ENCODE data around the gene ACER3. TPM values are rescaled to one million over a fixed set of nuclear protein-coding genes. Genes with fewer than 3 reads are reported as not detected.

The ACER3 gene
- total and polyA plus RNA-seq, 4 experiments from 2014 or later = 2.9 to 6.8 (median 5.0) TPM

- H3K36me3 ChIP-seq (ENCODE audit: insufficient read depth, low read length) = no peaks in the 10 kb centered on the region
- no peak overlapping the region for H3K27ac ChIP-seq (ENCODE audit: low read depth, low read length)
- Mint-ChIP-seq H3K27ac (no peak overlapping the region), H3K4me1 (no peaks in the 10 kb centered on the region), H3K36me3 (no peaks in the 10 kb centered on the region), H3K9me3 (no peaks in the 10 kb centered on the region), H3K27me3 (peaks cover 14 to 27% of the 10 kb centered on the region in 2 donors), H3K4me3 (no peak overlapping the region)
- H3K4me1 ChIP-seq (ENCODE audit: insufficient read depth, low read length) = no peaks in the 10 kb centered on the region
- CTCF ChIA-PET (ENCODE audit: partially characterized antibody) = no interaction called here
- no peak overlapping the region for H3K4me3 ChIP-seq (ENCODE audit: low read length in 2 of 2)
- H3K9me3 ChIP-seq (ENCODE audit: control insufficient read depth in 1 of 2, low read length in 2 of 2) = no peaks in the 10 kb centered on the region
- POLR2A ChIA-PET (ENCODE audit: partially characterized antibody) = no interaction called here
- no peaks in the 10 kb centered on the region for H3K27me3 ChIP-seq (ENCODE audit: insufficient read depth, low read length)
- intact Hi-C loops (cut with micrococcal nuclease) = no loop called here
- DNase-seq = no peak
Observed at GRCh38 chr11:76837696-76838677, 22.7 kb upstream of the ACER3 start.

- CTCF ChIA-PET (ENCODE audit: partially characterized antibody) = no interaction called here
- no peak overlapping the region for H3K4me3 Mint-ChIP-seq
Observed at GRCh38 chr11:76838678-76839068, 22.0 kb upstream of the ACER3 start.

DNA sequence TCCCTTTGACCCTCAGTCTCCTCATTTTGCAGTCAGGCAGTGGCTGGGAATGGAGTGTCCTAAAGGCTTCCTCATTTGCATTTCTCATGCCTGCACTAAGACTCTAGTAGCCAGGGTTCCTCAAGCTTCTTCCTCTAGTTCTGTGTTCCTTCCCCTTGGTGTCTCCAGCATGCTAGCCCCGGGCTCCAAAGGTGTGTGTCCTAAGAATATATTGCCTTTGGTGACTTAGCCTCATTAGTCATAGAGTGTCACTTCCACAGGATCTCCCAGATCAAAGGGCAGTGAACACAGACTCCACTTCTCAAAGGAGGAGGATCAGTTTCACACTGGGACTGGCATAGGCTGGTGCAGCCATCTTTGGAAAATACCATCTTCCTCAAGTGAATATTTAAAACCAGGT lies 21.4 kb upstream of the ACER3 start:
- H3K9me3 ChIP-seq (ENCODE audit: control insufficient read depth in 1 of 2, low read length in 2 of 2) = no peaks in the 10 kb centered on the region
- H3K36me3 ChIP-seq (ENCODE audit: insufficient read depth, low read length) = no peaks in the 10 kb centered on the region
- no peaks in the 10 kb centered on the region for H3K4me1 ChIP-seq (ENCODE audit: insufficient read depth, low read length)
- Mint-ChIP-seq H3K36me3 (no peaks in the 10 kb centered on the region), H3K27ac (no peak overlapping the region), H3K9me3 (peaks cover 0 to 3% (median 0%) of the 10 kb centered on the region in 8 donors), H3K4me1 (no peaks in the 10 kb centered on the region), H3K4me3 (no peak overlapping the region), H3K27me3 (peaks cover 18 to 35% of the 10 kb centered on the region in 2 donors)
- no peak overlapping the region for H3K27ac ChIP-seq (ENCODE audit: low read depth, low read length)
- POLR2A ChIA-PET (ENCODE audit: partially characterized antibody) = no interaction called here
- H3K27me3 ChIP-seq (ENCODE audit: insufficient read depth, low read length) = no peaks in the 10 kb centered on the region
- no peak for DNase-seq
- H3K4me3 ChIP-seq (ENCODE audit: low read length in 2 of 2) = no peak overlapping the region
- CTCF ChIA-PET (ENCODE audit: partially characterized antibody) = no interaction called here
- intact Hi-C loops (cut with micrococcal nuclease) = no loop called here

More at GRCh38 chr11:76838678-76839068, 22.0 kb upstream of the ACER3 start:
- Histone ChIP-seq H3K27ac (ENCODE audit: low read depth, low read length) (no peak overlapping the region), H3K9me3 (ENCODE audit: control insufficient read depth in 1 of 2, low read length in 2 of 2) (no peaks in the 10 kb centered on the region), H3K4me3 (ENCODE audit: low read length in 2 of 2) (no peak overlapping the region), H3K36me3 (ENCODE audit: insufficient read depth, low read length) (no peaks in the 10 kb centered on the region), H3K27me3 (ENCODE audit: insufficient read depth, low read length) (no peaks in the 10 kb centered on the region), H3K4me1 (ENCODE audit: insufficient read depth, low read length) (no peaks in the 10 kb centered on the region)
- Mint-ChIP-seq H3K9me3 (peaks cover 0 to 3% (median 0%) of the 10 kb centered on the region in 8 donors), H3K27me3 (peaks cover 16 to 31% of the 10 kb centered on the region in 2 donors), H3K4me1 (no peaks in the 10 kb centered on the region), H3K27ac (no peak overlapping the region), H3K36me3 (no peaks in the 10 kb centered on the region)
- intact Hi-C loops (cut with micrococcal nuclease) = no loop called here
- DNase-seq = no peak
- POLR2A ChIA-PET (ENCODE audit: partially characterized antibody) = no interaction called here

DNA sequence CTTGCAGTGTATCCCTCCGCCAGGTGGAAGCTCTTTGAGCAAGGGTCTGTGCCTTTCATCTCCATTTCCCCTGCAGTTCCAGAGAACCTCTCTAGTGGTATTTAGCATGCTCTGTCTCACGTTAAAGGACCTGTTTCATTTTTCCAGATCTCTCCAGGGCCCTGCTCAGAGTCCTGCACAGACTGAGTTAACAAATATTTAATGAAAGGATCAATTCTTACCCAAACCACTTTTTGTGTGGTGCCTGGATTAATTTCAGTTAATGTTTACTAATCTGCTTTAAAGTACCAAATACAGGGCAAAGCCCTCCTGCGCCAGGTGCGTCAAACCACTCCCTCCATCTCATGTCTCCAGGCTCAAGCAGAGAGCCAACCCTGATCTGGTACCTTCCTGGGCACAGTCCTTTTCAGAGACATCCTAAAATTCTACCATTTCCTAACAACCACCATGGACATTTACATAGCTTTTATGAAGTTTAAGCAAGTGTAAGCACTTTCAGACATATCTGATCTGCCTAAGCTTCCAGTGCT lies 18.7 kb upstream of the ACER3 start:
- Mint-ChIP-seq H3K4me3 (no peak overlapping the region), H3K36me3 (no peaks in the 10 kb centered on the region), H3K27me3 (peaks cover 27 to 43% of the 10 kb centered on the region in 2 donors), H3K4me1 (no peaks in the 10 kb centered on the region), H3K9me3 (peaks cover 0 to 3% (median 0%) of the 10 kb centered on the region in 8 donors), H3K27ac (no peak overlapping the region)
- intact Hi-C loops (cut with micrococcal nuclease) = no loop called here
- H3K27me3 ChIP-seq (ENCODE audit: insufficient read depth, low read length) = no peaks in the 10 kb centered on the region
- H3K4me3 ChIP-seq (ENCODE audit: low read length in 2 of 2) = no peak overlapping the region
- H3K4me1 ChIP-seq (ENCODE audit: insufficient read depth, low read length) = no peaks in the 10 kb centered on the region
- DNase-seq = no peak
- H3K27ac ChIP-seq (ENCODE audit: low read depth, low read length) = no peak overlapping the region
- POLR2A ChIA-PET (ENCODE audit: partially characterized antibody) = no interaction called here
- no peaks in the 10 kb centered on the region for H3K36me3 ChIP-seq (ENCODE audit: insufficient read depth, low read length)
- no peaks in the 10 kb centered on the region for H3K9me3 ChIP-seq (ENCODE audit: control insufficient read depth in 1 of 2, low read length in 2 of 2)
- CTCF ChIA-PET (ENCODE audit: partially characterized antibody) = no interaction called here

DNA sequence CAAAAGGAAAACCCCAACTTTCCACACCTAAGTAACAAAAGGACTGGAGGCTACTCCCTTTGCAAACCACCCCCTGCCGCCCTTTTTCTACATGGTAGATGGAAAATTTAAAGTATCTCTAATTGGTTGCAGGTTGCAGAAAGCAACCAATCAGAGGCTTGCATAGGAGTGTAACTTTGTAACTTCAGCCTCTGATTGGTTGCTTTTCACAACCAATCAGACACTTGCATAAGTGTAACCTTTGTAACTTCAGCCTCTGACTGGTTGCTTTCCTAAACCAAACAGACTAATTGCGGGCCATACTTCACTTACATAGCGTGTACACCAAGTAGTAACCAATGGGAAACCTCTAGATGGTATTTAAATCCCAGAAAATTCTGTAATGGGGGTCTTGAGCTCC lies 16.8 kb upstream of the ACER3 start:
- Mint-ChIP-seq H3K4me3 (no peak overlapping the region), H3K27me3 (peaks cover 32 to 43% of the 10 kb centered on the region in 2 donors), H3K27ac (no peak overlapping the region), H3K9me3 (peaks cover 0 to 3% (median 0%) of the 10 kb centered on the region in 8 donors), H3K36me3 (no peaks in the 10 kb centered on the region), H3K4me1 (no peaks in the 10 kb centered on the region)
- intact Hi-C loops (cut with micrococcal nuclease) = no loop called here
- H3K9me3 ChIP-seq (ENCODE audit: control insufficient read depth in 1 of 2, low read length in 2 of 2) = no peaks in the 10 kb centered on the region
- POLR2A ChIA-PET (ENCODE audit: partially characterized antibody) = no interaction called here
- no peak overlapping the region for H3K27ac ChIP-seq (ENCODE audit: low read depth, low read length)
- H3K27me3 ChIP-seq (ENCODE audit: insufficient read depth, low read length) = no peaks in the 10 kb centered on the region
- CTCF ChIA-PET (ENCODE audit: partially characterized antibody) = interaction anchor here (0.6 kb wide), 1 partner anchor 19 kb away, joined by 4 read pairs; no protein-coding TSS in a partner anchor
- DNase-seq = no peak
- H3K4me3 ChIP-seq (ENCODE audit: low read length in 2 of 2) = no peak overlapping the region
- H3K4me1 ChIP-seq (ENCODE audit: insufficient read depth, low read length) = no peaks in the 10 kb centered on the region
- H3K36me3 ChIP-seq (ENCODE audit: insufficient read depth, low read length) = no peaks in the 10 kb centered on the region

- ChIA-PET POLR2A (ENCODE audit: partially characterized antibody) (no interaction called here), CTCF (ENCODE audit: partially characterized antibody) (interaction anchor here (0.6 kb wide), 1 partner anchor 20 kb away, joined by 4 read pairs; no protein-coding TSS in a partner anchor)
- no peak for DNase-seq
- no peak overlapping the region for H3K27ac ChIP-seq (ENCODE audit: low read depth, low read length)
- H3K27me3 Mint-ChIP-seq = peaks cover 34 to 40% of the 10 kb centered on the region in 2 donors
- no peaks in the 10 kb centered on the region for H3K36me3 Mint-ChIP-seq
- no peaks in the 10 kb centered on the region for H3K9me3 ChIP-seq (ENCODE audit: control insufficient read depth in 1 of 2, low read length in 2 of 2)
- H3K36me3 ChIP-seq (ENCODE audit: insufficient read depth, low read length) = no peaks in the 10 kb centered on the region
- no peak overlapping the region for H3K4me3 Mint-ChIP-seq
- peaks cover 0 to 3% (median 0%) of the 10 kb centered on the region in 8 donors for H3K9me3 Mint-ChIP-seq
- H3K4me3 ChIP-seq (ENCODE audit: low read length in 2 of 2) = no peak overlapping the region
- no peaks in the 10 kb centered on the region for H3K27me3 ChIP-seq (ENCODE audit: insufficient read depth, low read length)
- H3K4me1 ChIP-seq (ENCODE audit: insufficient read depth, low read length) = no peaks in the 10 kb centered on the region
- H3K4me1 Mint-ChIP-seq = no peaks in the 10 kb centered on the region
- H3K27ac Mint-ChIP-seq = no peak overlapping the region
- intact Hi-C loops (cut with micrococcal nuclease) = no loop called here
Observed at GRCh38 chr11:76844511-76844910, 16.2 kb upstream of the ACER3 start.

DNA sequence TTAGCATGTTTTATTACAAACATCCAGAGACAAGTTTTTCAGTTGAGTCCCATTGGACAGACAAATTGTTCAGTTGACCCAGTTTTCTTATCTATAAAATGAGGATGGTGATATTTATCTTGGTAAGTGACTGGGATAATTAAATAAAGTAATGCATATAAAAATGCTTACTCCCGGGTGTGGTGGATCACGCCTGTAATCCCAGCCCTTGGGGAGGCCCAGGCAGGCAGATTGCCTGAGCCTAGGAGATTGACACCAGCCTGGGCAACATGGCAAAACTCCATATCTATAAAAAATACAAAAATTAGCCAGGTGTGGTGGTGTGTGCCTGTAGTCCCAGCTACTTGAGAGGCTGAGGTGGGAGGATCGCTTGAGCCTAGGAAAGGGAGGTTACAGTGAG lies 15.6 kb upstream of the ACER3 start:
- no peaks in the 10 kb centered on the region for H3K4me1 Mint-ChIP-seq
- intact Hi-C loops (cut with micrococcal nuclease) = no loop called here
- DNase-seq = no peak
- H3K9me3 Mint-ChIP-seq = peaks cover 0 to 3% (median 0%) of the 10 kb centered on the region in 8 donors
- Histone ChIP-seq H3K4me1 (ENCODE audit: insufficient read depth, low read length) (no peaks in the 10 kb centered on the region), H3K36me3 (ENCODE audit: insufficient read depth, low read length) (no peaks in the 10 kb centered on the region), H3K9me3 (ENCODE audit: control insufficient read depth in 1 of 2, low read length in 2 of 2) (no peaks in the 10 kb centered on the region), H3K27me3 (ENCODE audit: insufficient read depth, low read length) (no peaks in the 10 kb centered on the region), H3K27ac (ENCODE audit: low read depth, low read length) (no peak overlapping the region), H3K4me3 (ENCODE audit: low read length in 2 of 2) (no peak overlapping the region)
- H3K36me3 Mint-ChIP-seq = no peaks in the 10 kb centered on the region
- H3K27me3 Mint-ChIP-seq = peaks cover 31 to 37% of the 10 kb centered on the region in 2 donors
- H3K4me3 Mint-ChIP-seq = no peak overlapping the region
- no peak overlapping the region for H3K27ac Mint-ChIP-seq
- POLR2A ChIA-PET (ENCODE audit: partially characterized antibody) = no interaction called here
- CTCF ChIA-PET (ENCODE audit: partially characterized antibody) = interaction anchor here (0.7 kb wide), 1 partner anchor 292 kb away, joined by 3 read pairs; no protein-coding TSS in a partner anchor

Data from CD4-positive, alpha-beta memory T cell (primary cell).